Neuronal stem cell (in vitro differentiated cells): ENCODE measurements around the gene GPR160.

Source experiments
- DNase-seq: peaks from one replicate; pipeline ENCODE4 v3.0.0-alpha.2; 2013; ENCODE audit warnings: low spot score
- H2AFZ ChIP-seq: one replicate; pipeline ENCODE4 v1.6.1; 2013; ENCODE audit warnings: mild to moderate bottlenecking, low read length, inconsistent platforms
- H2AK5ac ChIP-seq: 2 replicates; pipeline ENCODE4 v1.6.1; 2013; ENCODE audit warnings: low read depth, mild to moderate bottlenecking, inconsistent platforms, low read length, moderate library complexity, mixed read lengths
- H2BK120ac ChIP-seq: 2 replicates; pipeline ENCODE4 v1.6.1; 2013; ENCODE audit warnings: low read depth, mild to moderate bottlenecking, inconsistent platforms, low read length, moderate library complexity, mixed read lengths
- H2BK12ac ChIP-seq: one replicate; pipeline ENCODE4 v1.6.1; 2013; ENCODE audit warnings: low read length, inconsistent platforms
- H2BK15ac ChIP-seq: 2 replicates; pipeline ENCODE4 v1.6.1; 2013; ENCODE audit warnings: mild to moderate bottlenecking, low read length, inconsistent platforms, mixed read lengths
- H2BK5ac ChIP-seq: one replicate; pipeline ENCODE4 v1.6.1; 2013; ENCODE audit warnings: inconsistent platforms, mild to moderate bottlenecking, low read length, moderate library complexity
- H3K14ac ChIP-seq: one replicate; pipeline ENCODE4 v1.6.1; 2013; ENCODE audit warnings: low read length, inconsistent platforms
- H3K18ac ChIP-seq: 2 replicates; pipeline ENCODE4 v1.6.1; 2013; ENCODE audit warnings: low read length, inconsistent platforms
- H3K23ac ChIP-seq: 2 replicates; pipeline ENCODE4 v1.6.1; 2013; ENCODE audit warnings: low read depth, mild to moderate bottlenecking, mixed read lengths, low read length, inconsistent platforms; ENCODE audit not compliant: poor library complexity
- H3K27ac ChIP-seq: replicated peaks from 3 replicates; pipeline ENCODE4 v1.5.1; 2013; ENCODE audit warnings: low read length, inconsistent platforms
- H3K27me3 ChIP-seq, 3 experiments: 2 replicates each; pipeline ENCODE4 v1.6.1; 2013; ENCODE audit warnings: low read length in 3 of 3, mild to moderate bottlenecking in 2 of 3, inconsistent platforms in 1 of 3, low read depth in 1 of 3, mixed read lengths in 1 of 3, moderate library complexity in 1 of 3; ENCODE audit not compliant: control insufficient read depth in 3 of 3, insufficient read depth in 3 of 3
- H3K36me3 ChIP-seq, 2 donors: replicated peaks in 1 of 2; 2 replicates each; pipeline ENCODE4 v1.6.1; 2013; ENCODE audit warnings: low read length in 2 of 2; ENCODE audit not compliant: control insufficient read depth in 2 of 2, insufficient read depth in 2 of 2
- H3K4ac ChIP-seq: 2 replicates; pipeline ENCODE4 v1.6.1; 2013; ENCODE audit warnings: inconsistent platforms, mild to moderate bottlenecking, low read length, moderate library complexity
- H3K4me1 ChIP-seq, 2 donors: 1 replicate in 1 of 2; 2 replicates in 1 of 2; pipeline ENCODE4 v1.6.1; 2013; ENCODE audit warnings: low read length in 2 of 2, low read depth in 1 of 2; ENCODE audit not compliant: control insufficient read depth in 2 of 2, insufficient read depth in 1 of 2
- H3K4me2 ChIP-seq: one replicate; pipeline ENCODE4 v1.6.1; 2013; ENCODE audit warnings: mild to moderate bottlenecking, low read length, inconsistent platforms; ENCODE audit not compliant: insufficient read depth, poor library complexity, severe bottlenecking
- H3K4me3 ChIP-seq, 2 donors: 2 replicates each; pipeline ENCODE4 v1.5.1; 2013; ENCODE audit warnings: low read length in 2 of 2, mild to moderate bottlenecking in 2 of 2, inconsistent platforms in 1 of 2, moderate library complexity in 1 of 2
- H3K79me1 ChIP-seq: one replicate; pipeline ENCODE4 v1.6.1; 2013; ENCODE audit warnings: low read depth, mild to moderate bottlenecking, inconsistent platforms, low read length, moderate library complexity
- H3K9ac ChIP-seq: one replicate; pipeline ENCODE4 v1.6.1; 2013; ENCODE audit warnings: mild to moderate bottlenecking, low read depth, low read length, inconsistent platforms; ENCODE audit not compliant: poor library complexity
- H3K9me3 ChIP-seq, 2 donors: replicated peaks in 1 of 2; 2 replicates each; pipeline versions ENCODE3 to v1.6.1; 2013; ENCODE audit warnings: low read length in 2 of 2, mild to moderate bottlenecking in 2 of 2, inconsistent platforms in 1 of 2, low read depth in 1 of 2, mixed read lengths in 1 of 2, moderate library complexity in 1 of 2; ENCODE audit not compliant: control insufficient read depth in 2 of 2, insufficient read depth in 1 of 2
- H4K8ac ChIP-seq: one replicate; pipeline ENCODE4 v1.6.1; 2013; ENCODE audit warnings: low read depth, mild to moderate bottlenecking, inconsistent platforms, low read length, moderate library complexity
- H4K91ac ChIP-seq: one replicate; pipeline ENCODE4 v1.6.1; 2013; ENCODE audit warnings: low read length, low read depth, mild to moderate bottlenecking, inconsistent platforms; ENCODE audit not compliant: poor library complexity
- WGBS, 2 donors: extraction: QIAGEN DNeasy Blood & Tissue Kit; methylation state at CpG; one replicate each; pipeline ENCODE4 v1.1.7; 2013; ENCODE audit warnings: missing lambda C conversion rate in 2 of 2, mixed read lengths in 1 of 2; ENCODE audit not compliant: insufficient read length in 2 of 2, insufficient replicate concordance in 1 of 2; ENCODE audit errors: extremely low coverage in 2 of 2; 5-methylcytosine and 5-hydroxymethylcytosine counted together

Gene GPR160

DNA sequence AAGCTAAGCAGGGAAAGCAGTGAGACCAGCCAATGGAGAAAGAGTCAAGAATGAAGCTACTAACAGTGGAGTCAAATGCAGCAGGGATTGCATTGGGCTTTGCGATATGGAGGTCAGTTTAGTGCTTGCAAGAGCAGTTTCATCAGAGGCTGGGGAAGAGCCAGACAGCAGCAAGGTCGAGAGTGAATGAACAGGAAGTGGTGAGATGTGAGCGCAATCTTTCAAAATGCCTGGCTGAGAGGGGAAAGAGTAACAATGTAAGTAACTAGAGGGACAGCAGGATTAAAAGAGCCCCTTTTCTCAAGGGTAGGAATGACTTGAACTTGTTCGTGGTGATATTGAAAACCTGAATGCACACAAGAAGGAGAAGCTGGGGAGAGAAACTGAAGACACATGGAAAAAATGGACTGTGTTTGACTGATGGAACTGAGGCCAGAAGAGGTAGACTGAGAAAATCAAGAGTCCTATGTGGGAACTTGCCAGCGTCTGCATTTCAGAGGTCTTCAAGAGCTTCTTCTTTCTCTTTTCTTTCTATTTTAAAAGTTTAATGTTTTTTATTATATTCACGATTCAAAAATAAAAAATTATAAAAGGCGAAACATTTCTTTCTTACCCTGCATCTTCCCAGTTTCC is 30.6 kb upstream of the GPR160 start:
- H3K9me3 ChIP-seq: no peaks in the 10 kb centered on the region
- H3K14ac ChIP-seq: no peak overlapping the region
- no peak overlapping the region for H3K4ac ChIP-seq
- no peak overlapping the region for H2BK12ac ChIP-seq
- H3K36me3 ChIP-seq: no peaks in the 10 kb centered on the region
- no peak overlapping the region for H3K18ac ChIP-seq
- H4K8ac ChIP-seq: no peak overlapping the region
- no peak overlapping the region for H2AK5ac ChIP-seq
- H3K23ac ChIP-seq: no peak overlapping the region
- no peaks in the 10 kb centered on the region for H3K4me1 ChIP-seq
- no CpG with 5 or more reads among the region's 7 CpGs for WGBS, 2 donors
- H2BK5ac ChIP-seq: no peak overlapping the region
- H3K4me2 ChIP-seq: no peak overlapping the region
- H2BK15ac ChIP-seq: no peak overlapping the region
- no peak overlapping the region for H3K9ac ChIP-seq
- no peak overlapping the region for H3K27ac ChIP-seq
- no peak overlapping the region for H2BK120ac ChIP-seq
- no peaks in the 10 kb centered on the region for H3K79me1 ChIP-seq
- H3K27me3 ChIP-seq: no peaks in the 10 kb centered on the region
- DNase-seq: no peak
- peak overlapping the region; percentile 65 for H2AFZ ChIP-seq
- no peak overlapping the region for H3K4me3 ChIP-seq
- H4K91ac ChIP-seq: no peak overlapping the region

- Histone ChIP-seq H4K8ac (no peak overlapping the region), H3K9ac (no peak overlapping the region), H3K4me3 (no peak overlapping the region), H4K91ac (no peak overlapping the region), H3K79me1 (no peaks in the 10 kb centered on the region), H2BK15ac (no peak overlapping the region), H3K23ac (no peak overlapping the region), H3K27ac (no peak overlapping the region), H3K36me3 (no peaks in the 10 kb centered on the region), H2BK5ac (no peak overlapping the region), H2BK12ac (no peak overlapping the region), H2AK5ac (no peak overlapping the region), H3K14ac (no peak overlapping the region), H3K4me1 (no peaks in the 10 kb centered on the region), H2BK120ac (no peak overlapping the region), H3K4ac (no peak overlapping the region), H3K18ac (no peak overlapping the region), H3K27me3 (no peaks in the 10 kb centered on the region), H3K9me3 (no peaks in the 10 kb centered on the region), H2AFZ (no peak overlapping the region), H3K4me2 (no peak overlapping the region)
- no CpG with 5 or more reads among the region's 4 CpGs for WGBS, 2 donors
- DNase-seq: no peak
Measured at GRCh38 chr3:170010498-170010897, 27.3 kb upstream of the GPR160 start.

DNA sequence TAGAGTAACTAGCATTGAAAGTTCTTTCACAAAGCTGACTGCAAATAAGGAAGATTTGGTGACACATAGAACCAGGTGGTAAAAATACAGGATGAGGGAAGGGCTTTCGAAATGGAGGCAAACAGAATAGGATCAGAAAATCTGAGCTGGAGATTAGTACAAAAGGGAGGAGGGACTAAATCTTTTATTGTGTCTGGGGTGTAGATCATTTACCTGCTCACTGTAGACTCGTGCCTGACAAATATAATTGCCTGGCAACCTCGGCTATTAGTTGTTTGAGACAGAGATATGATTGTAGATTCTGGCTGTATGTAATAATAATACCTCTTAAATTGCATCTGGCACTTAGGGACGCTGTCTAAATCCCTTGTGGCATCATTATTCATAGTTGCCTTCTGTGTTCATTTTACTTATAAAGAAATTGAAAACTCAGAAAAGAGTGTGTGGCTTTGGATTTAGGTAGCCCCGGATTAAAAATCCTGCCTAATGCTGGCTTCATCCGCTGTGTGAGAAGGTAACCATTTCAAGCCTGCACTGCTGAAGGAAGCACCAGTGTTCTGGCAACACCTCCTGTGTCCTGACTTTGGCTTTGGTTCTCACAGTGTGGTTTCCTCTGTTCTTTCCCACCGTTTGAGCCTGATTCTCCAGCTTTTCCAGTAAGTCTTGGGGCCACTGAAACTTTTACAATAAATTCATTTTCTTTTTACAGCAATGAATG is 25.0 kb upstream of the GPR160 start:
- H3K9me3 ChIP-seq: no peaks in the 10 kb centered on the region
- no CpG with 5 or more reads among the region's 7 CpGs for WGBS, 2 donors
- H2BK15ac ChIP-seq: no peak overlapping the region
- no peak overlapping the region for H4K91ac ChIP-seq
- H3K4me1 ChIP-seq: no peaks in the 10 kb centered on the region
- no peaks in the 10 kb centered on the region for H3K27me3 ChIP-seq
- no peak overlapping the region for H3K27ac ChIP-seq
- H2BK5ac ChIP-seq: no peak overlapping the region
- no peak overlapping the region for H3K4ac ChIP-seq
- no peaks in the 10 kb centered on the region for H3K36me3 ChIP-seq
- DNase-seq: no peak
- no peak overlapping the region for H2BK12ac ChIP-seq
- H3K14ac ChIP-seq: no peak overlapping the region
- H3K79me1 ChIP-seq: no peaks in the 10 kb centered on the region
- H2BK120ac ChIP-seq: no peak overlapping the region
- no peak overlapping the region for H3K9ac ChIP-seq
- H2AFZ ChIP-seq: no peak overlapping the region
- no peak overlapping the region for H3K18ac ChIP-seq
- no peak overlapping the region for H3K23ac ChIP-seq
- H4K8ac ChIP-seq: no peak overlapping the region
- no peak overlapping the region for H2AK5ac ChIP-seq
- H3K4me3 ChIP-seq: no peak overlapping the region
- no peak overlapping the region for H3K4me2 ChIP-seq

- Histone ChIP-seq H3K4me2 (no peak overlapping the region), H3K27ac (no peak overlapping the region), H4K91ac (no peak overlapping the region), H4K8ac (no peak overlapping the region), H3K18ac (no peak overlapping the region), H2AFZ (no peak overlapping the region), H3K36me3 (no peaks in the 10 kb centered on the region), H2BK5ac (no peak overlapping the region), H2AK5ac (no peak overlapping the region), H2BK12ac (no peak overlapping the region), H3K4ac (no peak overlapping the region), H2BK120ac (no peak overlapping the region), H3K23ac (no peak overlapping the region), H3K4me3 (no peak overlapping the region), H3K27me3 (no peaks in the 10 kb centered on the region), H3K4me1 (no peaks in the 10 kb centered on the region), H3K9me3 (no peaks in the 10 kb centered on the region), H3K79me1 (no peaks in the 10 kb centered on the region), H2BK15ac (no peak overlapping the region), H3K9ac (no peak overlapping the region), H3K14ac (no peak overlapping the region)
- no peak for DNase-seq
- no CpG with 5 or more reads among the region's 3 CpGs for WGBS, 2 donors
Measured at GRCh38 chr3:170016057-170016456, 21.7 kb upstream of the GPR160 start.
